C4-2B (cell line): ENCODE measurements around the gene GALNT2.

Source experiments
- H3K27ac ChIP-seq: fragments of 450-650 bp; 2 replicates; pipeline ENCODE4 v1.5.1; 2017
- ZFX ChIP-seq: fragments of 450-650 bp; IDR thresholded peaks from 2 replicates; pipeline ENCODE4 v1.6.1; 2017
- TF ChIP-seq, protein P1 (sequence below): fragments of 450-650 bp; conservative IDR thresholded peaks from 2 replicates; pipeline ENCODE4 v1.5.1; 2017; ENCODE audit warnings: mild to moderate bottlenecking

Gene GALNT2

DNA sequence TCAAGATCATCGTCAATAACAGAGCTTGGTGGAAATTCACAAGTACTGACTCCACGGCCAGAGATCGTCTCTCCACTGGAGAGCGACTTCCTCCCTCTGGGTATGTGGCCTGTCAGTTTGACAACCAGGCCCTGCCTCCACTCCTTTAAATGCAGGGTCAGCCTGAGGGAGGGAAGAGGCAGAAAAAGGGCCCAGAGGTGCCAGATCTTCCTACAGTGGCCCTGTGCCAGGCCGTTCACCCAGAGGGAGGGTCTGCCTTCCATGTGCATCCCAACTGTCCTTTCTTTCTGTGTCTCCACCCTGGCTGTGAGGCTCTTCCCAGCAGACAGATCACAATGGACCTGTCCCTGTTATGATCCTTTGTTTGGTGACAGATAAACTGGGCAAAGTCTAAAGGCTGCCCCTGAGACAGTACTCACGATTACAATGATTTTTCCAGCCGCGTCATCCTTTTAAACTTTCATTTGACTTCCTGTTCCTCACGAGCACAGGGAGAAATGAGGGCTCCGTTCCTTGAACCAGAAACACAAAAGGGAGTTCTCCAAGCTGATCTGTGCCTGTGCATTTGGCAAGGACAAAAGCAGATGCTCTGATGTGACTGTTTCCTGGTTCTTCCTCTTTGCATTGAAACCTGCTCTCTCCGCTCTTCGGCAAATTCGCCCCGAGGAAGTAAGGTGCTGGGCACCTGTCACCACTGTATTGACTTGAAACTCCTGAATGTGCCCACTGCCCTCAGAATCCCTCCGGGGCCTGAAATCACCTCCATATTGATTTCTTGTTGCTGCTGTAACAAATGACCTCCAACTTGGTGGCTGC lies 232.4 kb downstream of the GALNT2 start:
- no peak overlapping the region for H3K27ac ChIP-seq
- no peak for TF ChIP-seq ZFX
- TF ChIP-seq, protein P1, sequence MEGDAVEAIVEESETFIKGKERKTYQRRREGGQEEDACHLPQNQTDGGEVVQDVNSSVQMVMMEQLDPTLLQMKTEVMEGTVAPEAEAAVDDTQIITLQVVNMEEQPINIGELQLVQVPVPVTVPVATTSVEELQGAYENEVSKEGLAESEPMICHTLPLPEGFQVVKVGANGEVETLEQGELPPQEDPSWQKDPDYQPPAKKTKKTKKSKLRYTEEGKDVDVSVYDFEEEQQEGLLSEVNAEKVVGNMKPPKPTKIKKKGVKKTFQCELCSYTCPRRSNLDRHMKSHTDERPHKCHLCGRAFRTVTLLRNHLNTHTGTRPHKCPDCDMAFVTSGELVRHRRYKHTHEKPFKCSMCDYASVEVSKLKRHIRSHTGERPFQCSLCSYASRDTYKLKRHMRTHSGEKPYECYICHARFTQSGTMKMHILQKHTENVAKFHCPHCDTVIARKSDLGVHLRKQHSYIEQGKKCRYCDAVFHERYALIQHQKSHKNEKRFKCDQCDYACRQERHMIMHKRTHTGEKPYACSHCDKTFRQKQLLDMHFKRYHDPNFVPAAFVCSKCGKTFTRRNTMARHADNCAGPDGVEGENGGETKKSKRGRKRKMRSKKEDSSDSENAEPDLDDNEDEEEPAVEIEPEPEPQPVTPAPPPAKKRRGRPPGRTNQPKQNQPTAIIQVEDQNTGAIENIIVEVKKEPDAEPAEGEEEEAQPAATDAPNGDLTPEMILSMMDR = no peak

DNA sequence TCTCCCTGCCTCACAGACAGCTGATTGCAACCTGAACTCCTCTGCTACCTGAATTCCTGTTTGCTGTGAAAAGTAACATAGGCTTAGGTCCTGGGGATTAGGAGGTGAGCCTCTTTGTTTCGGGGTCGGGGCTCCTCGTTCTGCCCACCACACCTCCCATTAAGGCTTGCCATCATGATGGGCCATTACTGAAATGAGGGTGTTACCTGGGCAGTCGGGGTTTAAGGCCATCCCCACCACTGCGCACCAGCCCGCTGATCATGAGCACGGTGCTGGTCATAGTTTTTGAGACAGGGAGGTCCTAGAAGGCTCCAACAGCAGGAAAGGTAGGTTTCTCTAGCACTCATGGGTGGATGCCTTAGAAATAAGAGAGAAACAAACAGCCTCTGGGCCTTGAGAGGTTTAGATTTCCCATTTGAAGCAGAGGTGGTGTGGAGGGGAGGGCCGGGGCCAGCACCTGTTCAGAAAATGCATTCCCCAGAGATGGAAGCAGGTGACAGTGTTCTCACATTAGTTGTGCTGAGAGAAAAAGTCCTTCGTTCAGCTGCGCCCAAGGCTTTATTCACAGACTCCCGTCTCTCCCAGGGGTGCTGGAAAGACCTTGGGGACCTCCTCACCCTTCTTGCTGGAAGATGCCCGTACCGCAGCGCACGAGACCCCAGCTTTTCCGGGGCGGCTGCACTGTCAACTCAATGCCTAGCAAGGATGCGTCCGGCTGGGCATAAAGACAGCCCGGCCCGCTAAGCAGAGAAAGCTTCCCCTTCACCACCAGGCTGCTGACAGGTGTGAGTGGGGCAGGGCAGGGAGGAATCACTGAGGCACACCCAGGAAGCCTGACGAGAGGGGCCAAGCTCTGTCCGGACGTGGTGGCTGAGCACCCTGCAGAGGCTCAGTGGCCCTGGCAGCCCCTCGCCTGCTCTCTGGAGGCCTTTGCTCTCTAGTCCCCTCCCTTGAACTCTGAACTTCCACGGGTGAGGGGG lies 233.6 kb downstream of the GALNT2 start:
- TF ChIP-seq, protein P1 = no peak
- no peak for TF ChIP-seq ZFX
- H3K27ac ChIP-seq = no peak overlapping the region

DNA sequence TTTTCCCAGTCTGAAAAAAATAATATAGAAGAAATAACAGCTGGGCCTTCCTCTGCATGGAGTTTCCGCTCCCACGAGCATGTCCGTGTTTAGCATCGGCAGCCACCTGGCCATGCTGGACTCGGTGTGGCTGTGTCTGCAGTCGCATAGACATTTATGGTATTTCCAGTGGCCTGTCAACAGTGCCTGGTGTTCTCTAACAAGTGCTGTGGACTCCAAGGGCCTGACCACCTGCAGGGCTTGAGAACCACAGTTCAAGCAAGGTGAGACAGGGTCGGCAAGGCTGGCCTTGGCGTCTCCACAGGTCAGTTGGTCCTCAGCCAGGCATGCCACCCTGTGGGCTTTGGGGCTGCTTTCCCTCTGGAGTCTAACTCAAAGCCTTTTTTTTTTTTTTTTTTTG lies 234.3 kb downstream of the GALNT2 start:
- H3K27ac ChIP-seq = no peak overlapping the region
- TF ChIP-seq, protein P1 = no peak
- TF ChIP-seq ZFX = no peak

DNA sequence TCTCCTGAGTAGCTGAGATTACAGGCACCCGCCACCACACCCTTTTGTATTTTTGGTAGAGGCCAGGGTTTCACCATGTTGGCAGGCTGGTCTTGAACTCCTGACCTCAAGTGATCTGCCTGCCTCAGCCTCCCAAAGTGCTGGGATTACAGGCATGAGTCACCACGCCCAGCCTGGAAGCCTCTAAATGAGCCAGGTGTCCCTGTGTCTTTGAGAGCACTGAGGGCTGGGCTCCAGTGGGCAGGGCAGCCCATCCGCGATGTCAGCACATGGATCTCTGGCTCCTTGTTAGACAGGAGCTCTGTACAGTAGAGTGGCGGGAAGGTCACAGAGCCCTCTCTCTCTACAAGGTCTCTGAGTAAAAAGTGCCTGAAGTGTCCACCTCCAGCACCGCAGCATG lies 234.8 kb downstream of the GALNT2 start:
- TF ChIP-seq ZFX = no peak
- TF ChIP-seq, protein P1 = no peak
- H3K27ac ChIP-seq = no peak overlapping the region

DNA sequence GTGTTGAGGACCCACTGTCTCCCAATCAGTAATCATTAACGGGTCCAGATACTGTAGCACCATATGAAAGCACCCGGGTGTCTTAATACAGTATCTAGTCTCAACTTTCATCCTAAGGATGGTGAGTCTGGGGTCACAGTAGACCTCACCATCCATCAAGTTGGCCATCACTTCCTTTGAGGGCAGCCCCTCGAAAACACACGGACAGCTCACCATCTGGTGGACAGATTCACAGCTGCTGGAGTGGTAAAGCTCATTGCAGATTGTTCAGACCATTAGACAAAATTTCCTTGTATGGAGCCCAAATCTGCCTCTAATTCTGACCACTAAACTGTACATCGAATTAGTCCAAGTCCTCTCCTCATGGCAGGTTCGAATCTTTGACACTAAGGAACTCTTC lies 236.0 kb downstream of the GALNT2 start:
- no peak for TF ChIP-seq ZFX
- TF ChIP-seq, protein P1 = no peak
- no peak overlapping the region for H3K27ac ChIP-seq

DNA sequence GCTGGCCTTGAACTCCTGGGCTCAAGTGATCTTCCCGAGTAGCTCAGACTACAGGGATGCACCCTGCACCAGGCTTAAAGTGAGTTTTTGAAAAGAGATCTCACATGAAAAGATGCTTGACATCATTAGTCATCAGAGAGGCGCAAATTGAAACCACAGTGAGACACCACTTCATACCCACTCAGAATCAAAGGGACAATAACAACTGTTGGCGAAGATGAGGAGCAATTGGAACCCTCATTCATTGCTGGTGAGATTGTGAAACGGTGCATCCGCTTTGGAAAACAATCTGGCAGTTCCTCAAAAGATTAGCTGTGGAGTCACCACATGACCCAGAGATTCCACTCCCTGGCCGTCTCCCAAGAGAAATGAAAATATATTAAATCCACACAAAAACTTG lies 236.8 kb downstream of the GALNT2 start:
- TF ChIP-seq, protein P1 = no peak
- TF ChIP-seq ZFX = no peak
- H3K27ac ChIP-seq = no peak overlapping the region

DNA sequence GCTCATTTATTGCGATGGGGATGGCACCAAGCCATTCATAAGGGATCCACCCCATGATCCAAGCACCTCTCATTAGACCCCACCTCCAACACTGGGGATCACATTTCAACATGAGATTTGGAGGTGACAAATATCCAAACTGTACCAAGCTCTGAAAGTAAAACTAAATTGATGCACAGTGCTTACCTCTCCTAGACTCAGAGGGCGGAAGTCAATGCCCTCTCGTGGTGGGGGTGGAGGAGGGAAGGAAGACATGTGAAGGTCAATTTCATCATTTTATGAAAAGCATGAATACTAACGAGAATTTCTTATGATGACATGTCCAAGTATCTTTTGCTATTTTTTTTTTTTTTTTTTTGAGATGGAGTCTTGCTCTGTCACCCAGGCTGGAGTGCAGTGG lies 239.1 kb downstream of the GALNT2 start:
- no peak overlapping the region for H3K27ac ChIP-seq
- TF ChIP-seq, protein P1 = no peak
- TF ChIP-seq ZFX = no peak
